Measurements from ENCODE around the gene RINL.
"Not testable (repeated sequence)": the region's sequence is repeated elsewhere in the genome, so short reads cannot be mapped to it uniquely, and the experiment has no call there.

The RINL gene

GRCh38 chr19:38831142-38831605 lies 46.9 kb downstream of the RINL start:
- no peak for TF ChIP-seq CTCF (IDR thresholded peaks at IDR 0.05; ENCODE audit: poor library complexity, severe bottlenecking)
- H3K27me3 ChIP-seq (ENCODE audit: insufficient read depth, poor library complexity, severe bottlenecking) = no peaks in the 10 kb centered on the region
- peak; percentile 63 for ATAC-seq (ENCODE audit: low read depth)
- DNase-seq (ENCODE audit: low spot score) = no peak
- H3K9me3 ChIP-seq (ENCODE audit: severe bottlenecking) = no peaks in the 10 kb centered on the region
- peaks cover 43% of the 10 kb centered on the region for H3K36me3 ChIP-seq (ENCODE audit: low read depth)
- H3K27ac ChIP-seq (ENCODE audit: poor library complexity, severe bottlenecking) = peak overlapping the region; percentile 78
- H3K4me3 ChIP-seq (ENCODE audit: severe bottlenecking) = peak overlapping the region; percentile 57
- H3K4me1 ChIP-seq (ENCODE audit: insufficient read depth, poor library complexity, severe bottlenecking) = peaks cover 12% of the 10 kb centered on the region

GRCh38 chr19:38830039-38830733 lies 47.9 kb downstream of the RINL start:
- no peak overlapping the region for H3K4me3 ChIP-seq (ENCODE audit: severe bottlenecking)
- H3K27me3 ChIP-seq (ENCODE audit: insufficient read depth, poor library complexity, severe bottlenecking) = no peaks in the 10 kb centered on the region
- no peak for ATAC-seq (ENCODE audit: low read depth)
- no peak for TF ChIP-seq CTCF (IDR thresholded peaks at IDR 0.05; ENCODE audit: poor library complexity, severe bottlenecking)
- peaks cover 5% of the 10 kb centered on the region for H3K4me1 ChIP-seq (ENCODE audit: insufficient read depth, poor library complexity, severe bottlenecking)
- H3K36me3 ChIP-seq (ENCODE audit: low read depth) = peaks cover 38% of the 10 kb centered on the region
- no peaks in the 10 kb centered on the region for H3K9me3 ChIP-seq (ENCODE audit: severe bottlenecking)
- H3K27ac ChIP-seq (ENCODE audit: poor library complexity, severe bottlenecking) = peak overlapping the region; percentile 78
- no peak for DNase-seq (ENCODE audit: low spot score)

GRCh38 chr19:38829203-38829602 lies 48.9 kb downstream of the RINL start:
- H3K4me1 ChIP-seq (ENCODE audit: insufficient read depth, poor library complexity, severe bottlenecking); H3K9me3 ChIP-seq (ENCODE audit: severe bottlenecking); H3K4me3 ChIP-seq (ENCODE audit: severe bottlenecking); H3K27me3 ChIP-seq (ENCODE audit: insufficient read depth, poor library complexity, severe bottlenecking); H3K27ac ChIP-seq (ENCODE audit: poor library complexity, severe bottlenecking); ATAC-seq (ENCODE audit: low read depth); DNase-seq (ENCODE audit: low spot score): not testable (repeated sequence)
- H3K36me3 ChIP-seq (ENCODE audit: low read depth) = peaks cover 41% of the 10 kb centered on the region

- no peak for ATAC-seq (ENCODE audit: low read depth)
- Histone ChIP-seq H3K36me3 (ENCODE audit: low read depth) (peaks cover 41% of the 10 kb centered on the region), H3K4me1 (ENCODE audit: insufficient read depth, poor library complexity, severe bottlenecking) (peaks cover 3% of the 10 kb centered on the region), H3K27me3 (ENCODE audit: insufficient read depth, poor library complexity, severe bottlenecking) (no peaks in the 10 kb centered on the region), H3K4me3 (ENCODE audit: severe bottlenecking) (no peak overlapping the region), H3K27ac (ENCODE audit: poor library complexity, severe bottlenecking) (no peak overlapping the region), H3K9me3 (ENCODE audit: severe bottlenecking) (no peaks in the 10 kb centered on the region)
- no peak for DNase-seq (ENCODE audit: low spot score)
- TF ChIP-seq CTCF (IDR thresholded peaks at IDR 0.05; ENCODE audit: poor library complexity, severe bottlenecking) = no peak
Measured at GRCh38 chr19:38826856-38827551, 51.1 kb downstream of the RINL start.

GRCh38 chr19:38825936-38826335 lies 52.1 kb downstream of the RINL start:
- H3K4me1 ChIP-seq (ENCODE audit: insufficient read depth, poor library complexity, severe bottlenecking); H3K4me3 ChIP-seq (ENCODE audit: severe bottlenecking); ATAC-seq (ENCODE audit: low read depth); H3K9me3 ChIP-seq (ENCODE audit: severe bottlenecking); DNase-seq (ENCODE audit: low spot score); H3K27ac ChIP-seq (ENCODE audit: poor library complexity, severe bottlenecking); H3K27me3 ChIP-seq (ENCODE audit: insufficient read depth, poor library complexity, severe bottlenecking): not testable (repeated sequence)
- peaks cover 40% of the 10 kb centered on the region for H3K36me3 ChIP-seq (ENCODE audit: low read depth)

GRCh38 chr19:38821230-38821825 lies 56.7 kb downstream of the RINL start:
- not testable (repeated sequence) for H3K4me1 ChIP-seq (ENCODE audit: insufficient read depth, poor library complexity, severe bottlenecking); DNase-seq (ENCODE audit: low spot score); ATAC-seq (ENCODE audit: low read depth); H3K27me3 ChIP-seq (ENCODE audit: insufficient read depth, poor library complexity, severe bottlenecking); H3K4me3 ChIP-seq (ENCODE audit: severe bottlenecking); H3K36me3 ChIP-seq (ENCODE audit: low read depth); H3K9me3 ChIP-seq (ENCODE audit: severe bottlenecking); H3K27ac ChIP-seq (ENCODE audit: poor library complexity, severe bottlenecking)
